VCaP (cell line): ENCODE data around the gene ADK.
A peak's percentile ranks its signal among the peaks of the same experiment; 100 is the strongest.

Experiments
- H3K27ac ChIP-seq: fragments of 450-650 bp; 2 replicates; pipeline ENCODE4 v1.5.1; 2017
- CTCF ChIP-seq: fragments of 450-650 bp; conservative IDR thresholded peaks from 2 replicates; pipeline ENCODE4 v1.5.1; 2017; ENCODE audit warnings: mild to moderate bottlenecking, moderate library complexity

The ADK gene

GRCh38 chr10:74263996-74264395 is 113.0 kb downstream of the ADK start:
- H3K27ac ChIP-seq, result peak overlapping the region; percentile 17
- TF ChIP-seq CTCF, result no peak

DNA sequence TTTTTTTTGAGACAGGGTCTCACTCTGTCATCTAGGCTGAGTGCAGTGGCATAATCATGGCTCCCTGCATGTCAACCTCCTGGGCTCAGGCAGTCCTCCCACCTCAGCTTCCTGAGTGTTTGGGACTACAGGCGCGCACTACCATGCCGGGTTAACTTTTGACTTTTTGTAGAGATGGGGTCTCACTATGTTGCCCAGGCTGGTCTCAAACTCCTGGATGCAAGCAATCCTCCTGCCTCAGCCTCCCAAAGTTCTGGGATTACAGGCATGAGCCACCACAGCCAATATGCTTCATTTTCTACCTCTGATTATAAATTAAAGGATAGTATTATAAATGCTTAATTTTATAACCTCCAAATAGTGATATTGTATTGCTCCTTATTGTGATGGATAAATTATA is 121.3 kb downstream of the ADK start:
- TF ChIP-seq CTCF, result no peak
- no peak overlapping the region for H3K27ac ChIP-seq

GRCh38 chr10:74275755-74276290 is 124.8 kb downstream of the ADK start:
- no peak for TF ChIP-seq CTCF
- H3K27ac ChIP-seq, result no peak overlapping the region

DNA sequence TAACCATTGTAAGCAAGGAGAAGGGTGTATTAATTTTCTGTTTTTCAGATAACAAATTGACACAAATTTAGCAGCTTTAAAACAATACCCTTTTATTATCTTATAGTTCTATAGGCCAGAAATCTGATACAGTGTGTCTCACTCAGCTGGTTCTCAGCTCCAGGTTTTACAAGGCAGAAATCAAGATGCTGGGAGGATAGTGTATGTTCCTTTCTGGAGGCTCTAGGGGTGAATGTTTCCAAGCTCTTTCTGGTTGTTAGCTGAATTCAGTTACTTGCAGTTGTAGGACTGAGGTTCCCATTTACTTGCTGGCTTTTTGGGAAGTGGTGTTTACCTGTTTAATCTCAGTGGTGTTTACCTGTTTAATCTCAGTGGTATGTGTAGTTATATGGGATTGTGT is 125.4 kb downstream of the ADK start:
- no peak overlapping the region for H3K27ac ChIP-seq
- no peak for TF ChIP-seq CTCF

DNA sequence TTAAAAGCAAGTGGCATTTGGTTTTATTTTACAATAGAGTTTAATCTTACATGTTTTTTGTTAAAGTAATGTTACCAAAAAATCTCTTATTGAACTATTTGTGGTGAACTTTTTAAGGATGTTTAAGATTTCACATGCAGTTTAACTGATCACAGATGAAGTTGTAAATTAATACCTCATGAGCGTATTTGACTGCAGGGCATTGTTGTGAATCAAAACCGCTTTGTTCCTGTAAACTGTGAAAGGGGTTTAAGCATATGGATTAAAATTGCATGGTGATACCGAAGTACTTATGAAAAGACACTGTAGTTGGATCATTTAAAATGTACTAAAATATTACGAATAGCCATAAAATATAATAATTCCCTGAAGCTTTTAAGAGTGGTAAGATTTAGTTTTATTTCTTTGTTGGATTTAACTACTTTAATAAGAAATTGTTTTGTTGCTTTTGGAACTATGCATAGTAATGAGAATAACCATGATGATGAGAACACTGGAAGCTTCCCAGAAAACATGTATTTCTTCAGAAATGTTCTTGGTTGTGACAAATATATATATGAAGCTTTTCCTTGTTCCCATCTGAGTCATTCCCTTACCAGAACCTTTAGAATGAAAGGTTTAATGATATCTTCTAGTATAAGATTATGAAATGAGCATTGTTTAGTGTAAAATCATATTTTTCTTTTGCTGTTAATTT is 131.3 kb downstream of the ADK start:
- no peak overlapping the region for H3K27ac ChIP-seq

GRCh38 chr10:74282848-74283210 is 131.8 kb downstream of the ADK start:
- TF ChIP-seq CTCF, result no peak
- H3K27ac ChIP-seq, result no peak overlapping the region

More for the DNA sequence above, 131.3 kb downstream of the ADK start:
- no peak for TF ChIP-seq CTCF

- TF ChIP-seq CTCF, result no peak
- H3K27ac ChIP-seq, result no peak overlapping the region
These were observed 138.2 kb downstream of the ADK start for GRCh38 chr10:74289188-74289587.
